AG09319 (cell line): ENCODE results near the gene GRIK3.

Experiments used
- DNase-seq: peaks from one replicate; pipeline ENCODE4 v3.0.0-alpha.2; 2010; ENCODE audit warnings: low read depth; ENCODE audit errors: extremely low read depth
- CTCF ChIP-seq: IDR thresholded peaks from 2 replicates; pipeline ENCODE4 v1.5.1; 2011; ENCODE audit warnings: low read depth, mild to moderate bottlenecking, inconsistent platforms, low read length, moderate library complexity

The GRIK3 gene

GRCh38 chr1:37016121-37016520 lies 18.2 kb downstream of the GRIK3 start:
- no peak for TF ChIP-seq CTCF
- no peak for DNase-seq

GRCh38 chr1:37015713-37016112 lies 18.6 kb downstream of the GRIK3 start:
- TF ChIP-seq CTCF = no peak
- no peak for DNase-seq

- DNase-seq = no peak
- no peak for TF ChIP-seq CTCF
These were observed 22.1 kb downstream of the GRIK3 start for GRCh38 chr1:37012226-37012625.

- no peak for TF ChIP-seq CTCF
- DNase-seq = no peak
These were observed 24.3 kb downstream of the GRIK3 start for GRCh38 chr1:37010011-37010410.

- no peak for DNase-seq
- TF ChIP-seq CTCF = no peak
These were observed 24.8 kb downstream of the GRIK3 start for GRCh38 chr1:37009521-37009920.

- DNase-seq = no peak
- TF ChIP-seq CTCF = no peak
These were observed 28.0 kb downstream of the GRIK3 start for GRCh38 chr1:37006132-37006868.

- no peak for TF ChIP-seq CTCF
- DNase-seq = no peak
These were observed 31.4 kb downstream of the GRIK3 start for GRCh38 chr1:37002898-37003297.
